MM.1S (cell line): Measurements from ENCODE around the gene WDFY3.

Experiments
- DNase-seq: peaks from one replicate; pipeline ENCODE4 v3.0.0-alpha.2; 2015
- H2AFZ ChIP-seq: fragments of 300-600 bp; sonication (generic); 2 replicates; pipeline ENCODE4 v1.6.0; 2016; ENCODE audit warnings: antibody characterized with exemption, low read length
- H3F3A ChIP-seq: fragments of 300-600 bp; sonication (generic); 2 replicates; pipeline ENCODE4 v1.6.1; 2016; ENCODE audit warnings: mild to moderate bottlenecking, antibody characterized with exemption, low read length, moderate library complexity, mixed read lengths; ENCODE audit not compliant: insufficient read depth
- H3K27ac ChIP-seq: fragments of 300-600 bp; sonication (generic); 2 replicates; pipeline ENCODE4 v1.5.1; 2016; ENCODE audit warnings: mild to moderate bottlenecking, low read length
- H3K27me3 ChIP-seq: fragments of 300-600 bp; sonication (generic); replicated peaks from 2 replicates; pipeline ENCODE4 v1.6.0; 2016; ENCODE audit warnings: low read length; ENCODE audit not compliant: insufficient read depth
- H3K36me3 ChIP-seq: fragments of 300-600 bp; sonication (generic); replicated peaks from 2 replicates; pipeline ENCODE4 v1.6.1; 2016; ENCODE audit warnings: mild to moderate bottlenecking, low read length, mixed read lengths; ENCODE audit not compliant: insufficient read depth
- H3K4me1 ChIP-seq: fragments of 300-600 bp; sonication (generic); 2 replicates; pipeline ENCODE4 v1.6.1; 2016; ENCODE audit warnings: low read length, mixed read lengths
- H3K4me2 ChIP-seq: fragments of 300-600 bp; sonication (generic); 2 replicates; pipeline ENCODE4 v1.6.0; 2016; ENCODE audit warnings: low read depth, low read length
- H3K4me3 ChIP-seq: fragments of 300-600 bp; sonication (generic); 2 replicates; pipeline ENCODE4 v1.5.1; 2016; ENCODE audit warnings: low read length, mixed read lengths
- H3K79me2 ChIP-seq: fragments of 300-600 bp; sonication (generic); 2 replicates; pipeline ENCODE4 v1.6.1; 2016; ENCODE audit warnings: mixed run types, low read length, mixed read lengths
- H3K9ac ChIP-seq: fragments of 300-600 bp; sonication (generic); 2 replicates; pipeline ENCODE4 v1.6.1; 2016; ENCODE audit warnings: low read length, mixed read lengths
- H3K9me2 ChIP-seq: fragments of 300-600 bp; sonication (generic); replicated peaks from 2 replicates; pipeline ENCODE4 v1.6.1; 2016; ENCODE audit warnings: mild to moderate bottlenecking, low read length, mixed read lengths; ENCODE audit not compliant: insufficient read depth
- H3K9me3 ChIP-seq: fragments of 300-600 bp; sonication (generic); replicated peaks from 2 replicates; pipeline ENCODE4 v1.6.1; 2016; ENCODE audit warnings: mild to moderate bottlenecking, low read length, mixed read lengths; ENCODE audit not compliant: insufficient read depth
- H4K20me1 ChIP-seq: fragments of 300-600 bp; sonication (generic); 2 replicates; pipeline ENCODE4 v1.6.1; 2016; ENCODE audit warnings: mild to moderate bottlenecking, low read length, moderate library complexity, mixed read lengths; ENCODE audit not compliant: insufficient read depth
- EZH2 ChIP-seq: fragments of 300-600 bp; sonication (generic); optimal IDR thresholded peaks from 2 replicates; pipeline ENCODE3; 2017; ENCODE audit warnings: low read depth, mild to moderate bottlenecking, antibody characterized with exemption, low read length, mixed read lengths
- EZH2phosphoT487 ChIP-seq: fragments of 300-600 bp; sonication (generic); IDR thresholded peaks from 2 replicates; pipeline ENCODE4 v1.6.1; 2018; ENCODE audit warnings: antibody characterized with exemption, low read length
- TF ChIP-seq, protein P1 (sequence below): fragments of 300-600 bp; sonication (generic); IDR thresholded peaks from 2 replicates; pipeline ENCODE4 v1.5.1; 2016; ENCODE audit warnings: antibody characterized with exemption, low read length, mixed read lengths

Gene WDFY3

GRCh38 chr4:84726356-84726755 is 240.1 kb downstream of the WDFY3 start:
- DNase-seq = no peak
- peak overlapping the region; percentile 11; the same call in 1 of the 2 replicates for H3K4me3 ChIP-seq
- no peaks in the 10 kb centered on the region for H3K36me3 ChIP-seq
- 0 out of 2 replicates have a peak, but pooled peaks cover 2% of the 10 kb centered on the region for H3F3A ChIP-seq
- no peak overlapping the region for H2AFZ ChIP-seq
- H3K9ac ChIP-seq = no peak overlapping the region
- TF ChIP-seq EZH2 (no peak), EZH2phosphoT487 (no peak)
- TF ChIP-seq, protein P1, sequence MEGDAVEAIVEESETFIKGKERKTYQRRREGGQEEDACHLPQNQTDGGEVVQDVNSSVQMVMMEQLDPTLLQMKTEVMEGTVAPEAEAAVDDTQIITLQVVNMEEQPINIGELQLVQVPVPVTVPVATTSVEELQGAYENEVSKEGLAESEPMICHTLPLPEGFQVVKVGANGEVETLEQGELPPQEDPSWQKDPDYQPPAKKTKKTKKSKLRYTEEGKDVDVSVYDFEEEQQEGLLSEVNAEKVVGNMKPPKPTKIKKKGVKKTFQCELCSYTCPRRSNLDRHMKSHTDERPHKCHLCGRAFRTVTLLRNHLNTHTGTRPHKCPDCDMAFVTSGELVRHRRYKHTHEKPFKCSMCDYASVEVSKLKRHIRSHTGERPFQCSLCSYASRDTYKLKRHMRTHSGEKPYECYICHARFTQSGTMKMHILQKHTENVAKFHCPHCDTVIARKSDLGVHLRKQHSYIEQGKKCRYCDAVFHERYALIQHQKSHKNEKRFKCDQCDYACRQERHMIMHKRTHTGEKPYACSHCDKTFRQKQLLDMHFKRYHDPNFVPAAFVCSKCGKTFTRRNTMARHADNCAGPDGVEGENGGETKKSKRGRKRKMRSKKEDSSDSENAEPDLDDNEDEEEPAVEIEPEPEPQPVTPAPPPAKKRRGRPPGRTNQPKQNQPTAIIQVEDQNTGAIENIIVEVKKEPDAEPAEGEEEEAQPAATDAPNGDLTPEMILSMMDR = no peak
- H3K4me1 ChIP-seq = peaks cover 23% of the 10 kb centered on the region
- H3K27me3 ChIP-seq = no peaks in the 10 kb centered on the region
- H3K27ac ChIP-seq = no peak overlapping the region
- no peaks in the 10 kb centered on the region for H3K9me3 ChIP-seq
- no peaks in the 10 kb centered on the region for H3K9me2 ChIP-seq
- no peaks in the 10 kb centered on the region for H4K20me1 ChIP-seq
- no peaks in the 10 kb centered on the region for H3K79me2 ChIP-seq
- H3K4me2 ChIP-seq = peak overlapping the region; percentile 64

GRCh38 chr4:84722720-84723119 is 243.8 kb downstream of the WDFY3 start:
- no peak for TF ChIP-seq EZH2phosphoT487
- no peak for TF ChIP-seq EZH2
- TF ChIP-seq, protein P1 = no peak
- no peaks in the 10 kb centered on the region for H3K79me2 ChIP-seq
- H3K36me3 ChIP-seq = no peaks in the 10 kb centered on the region
- no peak overlapping the region for H2AFZ ChIP-seq
- H3F3A ChIP-seq = 0 out of 2 replicates have a peak, but pooled peaks cover 2% of the 10 kb centered on the region
- H3K9me3 ChIP-seq = no peaks in the 10 kb centered on the region
- H3K4me1 ChIP-seq = peaks cover 3% of the 10 kb centered on the region; the same call in 1 of the 2 replicates
- no peaks in the 10 kb centered on the region for H3K9me2 ChIP-seq
- no peaks in the 10 kb centered on the region for H3K27me3 ChIP-seq
- no peak overlapping the region for H3K9ac ChIP-seq
- DNase-seq = no peak
- no peak overlapping the region for H3K4me2 ChIP-seq
- no peak overlapping the region for H3K27ac ChIP-seq
- no peak overlapping the region for H3K4me3 ChIP-seq
- no peaks in the 10 kb centered on the region for H4K20me1 ChIP-seq

GRCh38 chr4:84719115-84719514 is 247.4 kb downstream of the WDFY3 start:
- Histone ChIP-seq H3K9me2 (no peaks in the 10 kb centered on the region), H3K9me3 (no peaks in the 10 kb centered on the region), H3F3A (no peaks in the 10 kb centered on the region), H4K20me1 (no peaks in the 10 kb centered on the region), H3K9ac (no peak overlapping the region), H3K27ac (no peak overlapping the region), H3K4me1 (no peaks in the 10 kb centered on the region), H2AFZ (no peak overlapping the region), H3K79me2 (no peaks in the 10 kb centered on the region), H3K27me3 (no peaks in the 10 kb centered on the region), H3K4me2 (no peak overlapping the region), H3K4me3 (no peak overlapping the region), H3K36me3 (no peaks in the 10 kb centered on the region)
- DNase-seq = no peak
- TF ChIP-seq EZH2 (no peak), EZH2phosphoT487 (no peak)
- TF ChIP-seq, protein P1 = no peak
